ENCODE results near the gene IFI30. TPM values are rescaled to one million over a fixed set of nuclear protein-coding genes. Genes with fewer than 3 reads are reported as not detected.

IFI30 gene
- total and polyA plus RNA-seq, 4 donors, result 60.2 to 130 (median 109) TPM

- WGBS, result 1% methylated on average over 38 of the region's 38 CpGs
- Histone ChIP-seq H3K36me3 (ENCODE audit: control insufficient read depth in 4 of 4, insufficient read depth in 3 of 4, low read depth in 1 of 4, low read length in 3 of 4) (peaks cover 0 to 2% (median under 1%) of the 10 kb centered on the region in 4 donors), H3K4me3 (ENCODE audit: low read depth in 1 of 3, low read length in 3 of 3) (peak overlapping the region; percentile 50 to 76 (median 71)), H3K9ac (ENCODE audit: low read depth in 1 of 2, low read length in 2 of 2) (peak overlapping the region; percentile 59 to 76), H3K27me3 (ENCODE audit: control insufficient read depth in 4 of 4, insufficient read depth in 4 of 4, low read length in 3 of 4) (no peaks in the 10 kb centered on the region), H3K4me1 (ENCODE audit: control insufficient read depth in 4 of 4, insufficient read depth in 4 of 4, low read length in 3 of 4) (peaks cover 16 to 57% (median 41%) of the 10 kb centered on the region in 4 donors), H3K27ac (ENCODE audit: low read depth in 1 of 2, low read length in 2 of 2) (peak overlapping the region; percentile 88 to 93), H3K9me3 (ENCODE audit: control insufficient read depth in 4 of 4, low read length in 3 of 4) (no peaks in the 10 kb centered on the region)
- DNase-seq (ENCODE audit: low spot score), result no peak
- TF ChIP-seq REST (IDR thresholded peaks at IDR 0.05), result no peak
- no peak for TF ChIP-seq ATF3 (IDR thresholded peaks at IDR 0.05)
- no peak for TF ChIP-seq HNF4A (conservative IDR thresholded peaks at IDR 0.05)
- no peak for TF ChIP-seq HNF4G (IDR thresholded peaks at IDR 0.05)
- TF ChIP-seq EGR1 (IDR thresholded peaks at IDR 0.05; ENCODE audit: low read depth in 2 of 2), result no peak
- no peak for TF ChIP-seq ZBTB33 (IDR thresholded peaks at IDR 0.05)
- TF ChIP-seq JUND (IDR thresholded peaks at IDR 0.05), result no peak
Measured at GRCh38 chr19:18153556-18154134, 20.0 kb upstream of the IFI30 start.

GRCh38 chr19:18155095-18156087, 18.2 kb upstream of the IFI30 start:
- H3K4me1 ChIP-seq (ENCODE audit: control insufficient read depth in 4 of 4, insufficient read depth in 4 of 4, low read length in 3 of 4), result peaks cover 16 to 55% (median 40%) of the 10 kb centered on the region in 4 donors
- H3K9me3 ChIP-seq (ENCODE audit: control insufficient read depth in 4 of 4, low read length in 3 of 4), result no peaks in the 10 kb centered on the region
- H3K36me3 ChIP-seq (ENCODE audit: control insufficient read depth in 4 of 4, insufficient read depth in 3 of 4, low read depth in 1 of 4, low read length in 3 of 4), result no peaks in the 10 kb centered on the region
- H3K27me3 ChIP-seq (ENCODE audit: control insufficient read depth in 4 of 4, insufficient read depth in 4 of 4, low read length in 3 of 4), result no peaks in the 10 kb centered on the region
- no peak for DNase-seq (ENCODE audit: low spot score)
- no peak for TF ChIP-seq REST (IDR thresholded peaks at IDR 0.05)
- TF ChIP-seq RAD21 (IDR thresholded peaks at IDR 0.05), result no peak
- no peak overlapping the region for H3K9ac ChIP-seq (ENCODE audit: low read depth in 1 of 2, low read length in 2 of 2)
- WGBS, result 90% methylated on average over 43 of the region's 43 CpGs
- H3K4me3 ChIP-seq (ENCODE audit: low read depth in 1 of 3, low read length in 3 of 3), result no peak overlapping the region
- no peak overlapping the region for H3K27ac ChIP-seq (ENCODE audit: low read depth in 1 of 2, low read length in 2 of 2)
